Breast epithelium (tissue), 4 donors: ENCODE results near the gene CLEC9A. TPM values are rescaled to one million over a fixed set of nuclear protein-coding genes. Genes with fewer than 3 reads are reported as not detected.

Experiments used
- DNase-seq, 2 donors: peaks; one replicate each; pipeline ENCODE4 v3.0.0-alpha.2; 2019; ENCODE audit warnings: low spot score in 2 of 2
- H3K27ac ChIP-seq, 2 donors: fragments of 200-600 bp; sonication (generic) in 1 of 2; one replicate each; pipeline ENCODE4 v1.5.1; 2016 to 2019; ENCODE audit warnings: mild to moderate bottlenecking in 1 of 2
- H3K27me3 ChIP-seq, 2 donors: fragments of 200-600 bp; sonication (generic) in 1 of 2; one replicate each; pipeline versions ENCODE4 v1.5.1 to v1.6.0; 2017 to 2019; ENCODE audit warnings: control low read depth in 1 of 2, mild to moderate bottlenecking in 1 of 2
- H3K36me3 ChIP-seq: fragments of 200-600 bp; one replicate; pipeline ENCODE4 v1.5.1; 2019
- H3K4me1 ChIP-seq, 2 donors: fragments of 200-600 bp; sonication (generic); one replicate each; pipeline ENCODE4 v1.5.1; 2016 to 2019; ENCODE audit warnings: control low read depth in 1 of 2
- H3K4me3 ChIP-seq, 3 donors: fragments of 200-600 bp; sonication (generic); 1 replicate in 2 of 3; 2 replicates in 1 of 3; pipeline ENCODE4 v1.5.1; 2016 to 2019; ENCODE audit warnings: mild to moderate bottlenecking in 3 of 3, moderate library complexity in 2 of 3
- H3K9me3 ChIP-seq, 2 donors: fragments of 200-600 bp; sonication (generic) in 1 of 2; one replicate each; pipeline ENCODE4 v1.5.1; 2016 to 2019; ENCODE audit warnings: control low read depth in 1 of 2
- POLR2A ChIP-seq: fragments of 450-650 bp; IDR thresholded peaks from one replicate; pipeline ENCODE4 v1.6.1; 2016; ENCODE audit warnings: antibody characterized with exemption, mild to moderate bottlenecking, moderate library complexity
- POLR2AphosphoS5 ChIP-seq, 3 donors: sonication (generic); formaldehyde crosslinking; IDR thresholded peaks; one replicate each; pipeline ENCODE4 v1.6.1; 2017; ENCODE audit warnings: antibody characterized with exemption in 3 of 3
- intact Hi-C: fragments of 100-400 bp; cut with DNase I; formaldehyde crosslinking; loops from one replicate; pipeline ENCODE4 v1.15.1; 2023; ENCODE audit warnings: low total_unique reads
- total RNA-seq, 3 donors: library from RNA; depleted of rRNA; stranded (reverse); fragments of >200 nt; gene quantifications; one replicate each; pipeline ENCODE4 v1.1.0, GENCODE V29; 2016
- TF ChIP-seq, protein P1 (sequence below), 3 donors: fragments of 450-650 bp; IDR thresholded peaks; one replicate each; pipeline ENCODE4 v1.5.1; 2016 to 2017; ENCODE audit warnings: antibody characterized with exemption in 3 of 3, mild to moderate bottlenecking in 3 of 3, moderate library complexity in 3 of 3

Gene CLEC9A
- total RNA-seq, 3 donors from 2014 or later: not detected

DNA sequence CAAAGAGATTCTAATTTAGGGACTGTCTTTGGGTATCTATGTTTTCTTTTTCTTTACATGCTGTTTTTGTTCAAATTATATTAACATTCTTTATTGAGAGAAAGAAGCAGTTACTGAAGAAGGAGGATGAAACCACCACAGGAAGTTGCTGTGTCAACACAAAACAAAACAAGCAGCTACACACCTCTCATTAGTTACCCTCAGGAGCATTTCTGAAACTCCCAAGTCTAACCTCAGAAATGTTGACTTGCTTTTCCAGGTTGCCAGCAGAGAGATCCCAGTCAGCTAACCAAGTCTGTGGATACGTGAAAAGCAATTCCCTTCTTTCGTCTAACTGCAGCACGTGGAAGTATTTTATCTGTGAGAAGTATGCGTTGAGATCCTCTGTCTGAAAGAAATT lies 34.8 kb downstream of the CLEC9A start:
- no peak overlapping the region for H3K27ac ChIP-seq
- intact Hi-C loops: no loop called here
- H3K4me1 ChIP-seq: no peaks in the 10 kb centered on the region
- H3K4me3 ChIP-seq: no peak overlapping the region
- no peak for DNase-seq
- no peaks in the 10 kb centered on the region for H3K36me3 ChIP-seq
- no peaks in the 10 kb centered on the region for H3K9me3 ChIP-seq
- TF ChIP-seq, protein P1, sequence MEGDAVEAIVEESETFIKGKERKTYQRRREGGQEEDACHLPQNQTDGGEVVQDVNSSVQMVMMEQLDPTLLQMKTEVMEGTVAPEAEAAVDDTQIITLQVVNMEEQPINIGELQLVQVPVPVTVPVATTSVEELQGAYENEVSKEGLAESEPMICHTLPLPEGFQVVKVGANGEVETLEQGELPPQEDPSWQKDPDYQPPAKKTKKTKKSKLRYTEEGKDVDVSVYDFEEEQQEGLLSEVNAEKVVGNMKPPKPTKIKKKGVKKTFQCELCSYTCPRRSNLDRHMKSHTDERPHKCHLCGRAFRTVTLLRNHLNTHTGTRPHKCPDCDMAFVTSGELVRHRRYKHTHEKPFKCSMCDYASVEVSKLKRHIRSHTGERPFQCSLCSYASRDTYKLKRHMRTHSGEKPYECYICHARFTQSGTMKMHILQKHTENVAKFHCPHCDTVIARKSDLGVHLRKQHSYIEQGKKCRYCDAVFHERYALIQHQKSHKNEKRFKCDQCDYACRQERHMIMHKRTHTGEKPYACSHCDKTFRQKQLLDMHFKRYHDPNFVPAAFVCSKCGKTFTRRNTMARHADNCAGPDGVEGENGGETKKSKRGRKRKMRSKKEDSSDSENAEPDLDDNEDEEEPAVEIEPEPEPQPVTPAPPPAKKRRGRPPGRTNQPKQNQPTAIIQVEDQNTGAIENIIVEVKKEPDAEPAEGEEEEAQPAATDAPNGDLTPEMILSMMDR (IDR thresholded peaks at IDR 0.05): no peak
- no peak for TF ChIP-seq POLR2AphosphoS5 (IDR thresholded peaks at IDR 0.05)
- TF ChIP-seq POLR2A: no peak
- no peaks in the 10 kb centered on the region for H3K27me3 ChIP-seq

DNA sequence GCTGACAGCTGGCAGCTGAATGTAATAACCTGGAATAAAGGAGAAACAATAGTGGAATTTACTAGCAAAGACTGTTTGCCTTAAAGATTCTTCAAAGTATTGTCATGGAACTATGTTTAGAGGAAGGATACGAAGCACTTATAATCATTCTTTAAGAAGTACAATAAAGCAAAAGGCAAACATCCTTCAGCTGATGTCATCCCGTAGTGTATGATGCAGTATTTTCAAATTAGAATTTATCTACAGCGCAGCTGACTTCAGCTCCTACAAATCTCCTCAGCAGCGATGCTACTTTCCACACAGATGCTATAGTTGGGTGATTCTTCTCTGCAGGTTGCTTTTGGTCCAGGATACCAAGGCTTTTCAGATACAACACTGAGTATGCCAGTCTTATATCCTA lies 36.8 kb downstream of the CLEC9A start:
- Histone ChIP-seq H3K27me3 (no peaks in the 10 kb centered on the region), H3K27ac (peak overlapping the region in 1 of 2 donors; percentile 20), H3K4me1 (no peaks in the 10 kb centered on the region), H3K9me3 (no peaks in the 10 kb centered on the region), H3K36me3 (no peaks in the 10 kb centered on the region), H3K4me3 (no peak overlapping the region)
- no peak for TF ChIP-seq POLR2AphosphoS5 (IDR thresholded peaks at IDR 0.05)
- TF ChIP-seq POLR2A: no peak
- TF ChIP-seq, protein P1 (IDR thresholded peaks at IDR 0.05): no peak
- intact Hi-C loops: no loop called here
- DNase-seq: no peak

DNA sequence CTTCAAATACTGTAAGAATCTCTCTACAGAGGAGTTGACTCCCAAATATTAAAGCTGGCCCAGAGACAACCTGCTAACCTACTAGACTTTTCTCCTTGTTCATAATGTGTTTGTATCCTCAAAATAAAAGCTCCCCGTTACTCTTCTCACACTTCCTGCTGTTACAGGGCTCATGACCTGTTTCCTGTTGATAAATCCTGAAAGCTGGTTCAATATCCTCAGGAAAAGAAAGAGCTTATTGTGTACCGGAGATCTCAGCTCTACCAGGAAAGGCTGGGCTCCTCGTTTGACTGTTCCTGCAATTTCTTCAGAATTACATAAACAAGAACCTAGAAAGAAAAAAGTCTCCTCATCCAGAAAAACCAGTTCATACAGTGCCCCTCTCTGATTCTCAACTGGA lies 37.5 kb downstream of the CLEC9A start:
- H3K4me1 ChIP-seq: no peaks in the 10 kb centered on the region
- no peaks in the 10 kb centered on the region for H3K9me3 ChIP-seq
- H3K36me3 ChIP-seq: no peaks in the 10 kb centered on the region
- peak overlapping the region in 1 of 2 donors; percentile 22 for H3K27ac ChIP-seq
- TF ChIP-seq, protein P1 (IDR thresholded peaks at IDR 0.05): no peak
- TF ChIP-seq POLR2AphosphoS5 (IDR thresholded peaks at IDR 0.05) (peak in 2 of 3 donors; percentile 15 to 43), POLR2A (no peak)
- no peak overlapping the region for H3K4me3 ChIP-seq
- intact Hi-C loops: no loop called here
- DNase-seq: no peak
- H3K27me3 ChIP-seq: no peaks in the 10 kb centered on the region

DNA sequence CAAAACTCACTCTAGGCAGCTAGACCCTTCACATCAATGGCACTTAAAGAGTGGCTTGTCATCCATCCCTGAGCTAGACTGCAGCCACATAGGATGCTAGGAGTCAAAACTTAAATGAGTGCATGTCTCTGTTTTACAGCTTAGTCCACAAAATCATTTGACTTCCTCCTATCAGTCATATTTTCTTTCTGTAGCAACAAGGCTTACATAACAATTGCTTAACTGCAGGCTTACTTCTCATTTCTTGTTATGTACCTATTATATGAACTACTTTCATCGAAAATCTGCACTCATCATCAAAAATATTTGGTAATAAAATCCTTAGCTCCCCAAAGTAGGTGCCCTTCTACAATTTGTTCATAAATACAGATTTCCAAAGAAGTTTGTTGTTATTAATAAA lies 38.2 kb downstream of the CLEC9A start:
- no peak overlapping the region for H3K4me3 ChIP-seq
- intact Hi-C loops: no loop called here
- no peaks in the 10 kb centered on the region for H3K27me3 ChIP-seq
- peak overlapping the region; percentile 22 to 80 for H3K27ac ChIP-seq
- H3K9me3 ChIP-seq: no peaks in the 10 kb centered on the region
- no peak for DNase-seq
- TF ChIP-seq POLR2A: no peak
- TF ChIP-seq POLR2AphosphoS5 (IDR thresholded peaks at IDR 0.05): no peak
- TF ChIP-seq, protein P1 (IDR thresholded peaks at IDR 0.05): no peak
- no peaks in the 10 kb centered on the region for H3K4me1 ChIP-seq
- no peaks in the 10 kb centered on the region for H3K36me3 ChIP-seq

DNA sequence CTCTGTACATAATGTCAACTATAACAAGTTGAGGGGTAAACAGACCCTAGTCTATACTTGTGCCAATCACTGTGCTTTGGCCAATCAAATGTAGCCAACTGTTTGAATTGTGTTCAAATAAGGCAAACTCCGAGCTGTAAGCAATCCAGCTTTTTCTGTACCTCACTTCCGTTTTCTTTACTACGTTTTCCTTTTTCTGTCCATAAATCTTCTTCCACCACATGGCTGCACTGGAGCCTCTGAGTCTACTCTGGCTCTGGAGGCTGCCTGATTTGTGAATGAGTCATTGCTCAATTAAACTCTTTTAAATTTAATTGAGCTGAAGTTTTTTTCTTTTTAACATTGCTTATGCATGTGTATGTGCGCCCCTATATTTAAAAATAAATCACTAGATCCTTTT lies 38.6 kb downstream of the CLEC9A start:
- TF ChIP-seq POLR2AphosphoS5 (IDR thresholded peaks at IDR 0.05) (no peak), POLR2A (no peak)
- TF ChIP-seq, protein P1 (IDR thresholded peaks at IDR 0.05): no peak
- no peaks in the 10 kb centered on the region for H3K9me3 ChIP-seq
- no peaks in the 10 kb centered on the region for H3K4me1 ChIP-seq
- no peaks in the 10 kb centered on the region for H3K36me3 ChIP-seq
- H3K27ac ChIP-seq: peak overlapping the region; percentile 22 to 80
- H3K4me3 ChIP-seq: no peak overlapping the region
- no peak for DNase-seq
- intact Hi-C loops: no loop called here
- H3K27me3 ChIP-seq: no peaks in the 10 kb centered on the region
